ENCODE data around the gene MEIKIN.

Gene MEIKIN, protein sequence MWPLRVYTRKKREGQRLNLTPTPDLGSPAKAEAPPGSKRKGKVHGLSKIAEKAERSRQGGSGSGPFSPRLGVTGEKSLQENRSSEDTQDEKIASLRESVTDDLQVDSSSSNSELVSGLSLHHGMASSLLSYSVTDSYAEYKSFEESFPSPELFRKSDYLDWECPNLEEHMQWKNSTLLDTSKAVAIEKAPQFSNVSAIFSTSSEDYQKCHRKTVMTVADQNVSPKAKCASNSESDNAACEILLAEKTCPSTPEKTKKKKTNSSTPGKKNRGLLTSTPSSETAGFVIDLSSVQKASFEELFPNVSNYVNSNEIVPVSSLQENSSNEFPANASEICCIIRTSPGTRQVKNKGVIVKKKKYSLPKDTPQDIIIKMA

GRCh38 chr5:131945551-131946168, at the start of gene MEIKIN:
Gene MEIKIN (minus strand): TSS chr5:131945663. CDS start chr5:131945505, 158 bp downstream.
- DNase-seq (ENCODE audit: low read depth in 1 of 2, low spot score in 1 of 2): no peak

- DNase-seq (ENCODE audit: low read depth in 1 of 2, low spot score in 1 of 2): no peak
Measured at GRCh38 chr5:131994533-131995226, 49.2 kb upstream of the MEIKIN start.

DNA sequence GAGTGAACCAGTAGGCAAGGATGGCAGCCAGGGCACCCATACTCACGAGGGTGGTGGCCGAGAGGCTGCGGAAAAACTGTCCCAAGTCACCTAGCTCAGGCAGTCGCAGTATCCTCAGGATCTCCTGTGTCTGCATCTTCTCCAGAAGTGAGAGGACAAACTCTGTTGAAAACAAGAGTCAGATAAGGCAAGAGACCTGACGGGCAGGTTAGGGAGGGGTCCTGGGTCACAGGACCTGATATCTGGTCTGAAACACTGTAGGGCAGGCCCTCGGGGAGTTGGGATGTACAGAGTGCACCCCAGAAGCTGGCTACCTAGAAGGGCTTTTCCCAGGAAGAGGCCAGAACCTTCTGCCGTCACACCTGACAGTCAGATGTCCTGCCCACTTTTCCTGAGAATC, 48.6 kb upstream of the MEIKIN start:
- no peak for DNase-seq (ENCODE audit: low read depth in 1 of 2, low spot score in 1 of 2)

GRCh38 chr5:131993676-131994075, 48.2 kb upstream of the MEIKIN start:
- DNase-seq (ENCODE audit: low read depth in 1 of 2, low spot score in 1 of 2): no peak

DNA sequence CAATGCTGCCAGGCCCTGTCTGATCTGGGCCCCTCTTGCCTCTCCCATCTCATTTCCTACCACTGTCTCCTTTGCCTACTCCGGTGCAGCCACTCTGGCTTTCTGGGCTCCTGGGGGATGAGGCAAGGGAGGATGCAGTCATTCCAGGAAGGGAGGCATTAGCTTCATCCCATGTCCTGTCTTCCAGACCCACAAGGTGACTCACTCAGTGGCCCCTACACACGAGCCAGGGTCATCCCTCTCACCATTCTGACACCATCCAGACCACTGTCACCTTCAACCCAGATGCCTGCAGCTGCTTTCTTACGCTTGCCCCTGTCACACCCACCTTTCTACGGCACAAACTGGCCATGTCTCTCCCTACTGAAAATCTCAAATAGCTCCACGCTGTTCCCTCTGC, 46.9 kb upstream of the MEIKIN start:
- DNase-seq (ENCODE audit: low read depth in 1 of 2, low spot score in 1 of 2): no peak

DNA sequence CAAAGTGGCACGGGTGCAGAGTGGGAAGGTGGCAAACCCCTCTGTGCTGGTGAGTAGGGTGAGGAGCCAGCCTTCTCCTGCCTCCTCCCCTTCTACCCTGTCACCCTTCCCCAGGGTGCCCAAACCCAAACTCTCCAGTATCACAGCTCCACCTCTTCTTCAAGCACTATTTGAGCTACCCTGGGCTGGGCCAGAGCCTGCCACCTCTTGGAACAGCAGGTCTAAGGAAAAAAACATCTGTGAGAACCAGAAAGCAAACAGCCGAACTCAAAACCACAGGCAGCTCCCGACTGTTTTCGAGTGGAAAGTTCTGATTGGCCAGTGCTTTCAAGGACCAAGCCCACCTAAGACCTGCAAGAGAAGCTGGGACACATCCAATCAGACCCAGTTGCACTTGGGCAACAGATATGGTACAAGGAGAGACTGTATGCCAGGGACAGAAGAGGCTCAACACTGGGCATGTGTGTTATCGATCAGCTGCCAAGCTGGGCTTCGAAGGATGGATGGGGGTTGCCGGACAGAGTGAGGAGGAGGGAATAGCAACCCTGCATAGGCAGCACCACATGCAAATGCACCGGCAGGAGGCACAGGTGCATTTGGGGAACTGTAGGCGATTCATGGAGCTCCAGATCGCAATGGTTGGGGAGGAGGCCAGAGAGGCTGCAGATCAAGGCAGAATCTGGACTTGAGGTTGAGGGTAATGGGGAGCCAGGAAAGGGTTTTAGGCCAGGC, 46.3 kb upstream of the MEIKIN start:
- DNase-seq (ENCODE audit: low read depth in 1 of 2, low spot score in 1 of 2): no peak

GRCh38 chr5:131990716-131991115, 45.3 kb upstream of the MEIKIN start:
- no peak for DNase-seq (ENCODE audit: low read depth in 1 of 2, low spot score in 1 of 2)

DNA sequence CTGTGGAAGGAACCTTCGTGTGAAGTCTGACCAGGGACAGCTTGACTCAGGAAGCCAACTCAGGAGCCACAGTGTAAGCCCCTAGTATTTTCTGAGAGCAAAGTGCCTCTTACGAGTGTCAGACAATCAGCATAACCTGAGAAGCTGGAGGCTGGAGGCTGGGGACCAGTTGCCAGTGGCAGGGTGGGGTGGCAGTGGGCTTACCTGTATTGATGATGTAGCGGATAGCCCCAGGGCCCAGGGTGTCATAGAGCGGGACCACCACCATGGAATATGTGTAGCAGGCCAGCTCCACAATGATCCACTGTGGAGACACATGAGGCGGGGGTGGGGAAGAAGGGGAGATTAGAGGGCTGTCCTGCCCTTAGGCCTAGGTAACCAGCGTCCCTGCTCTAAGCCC, 43.1 kb upstream of the MEIKIN start:
- DNase-seq (ENCODE audit: low read depth in 1 of 2, low spot score in 1 of 2): no peak

- no peak for DNase-seq (ENCODE audit: low read depth in 1 of 2, low spot score in 1 of 2)
Measured at GRCh38 chr5:131987251-131987650, 41.8 kb upstream of the MEIKIN start.

- no peak for DNase-seq (ENCODE audit: low read depth in 1 of 2, low spot score in 1 of 2)
Measured at GRCh38 chr5:131986161-131986912, 40.9 kb upstream of the MEIKIN start.

DNA sequence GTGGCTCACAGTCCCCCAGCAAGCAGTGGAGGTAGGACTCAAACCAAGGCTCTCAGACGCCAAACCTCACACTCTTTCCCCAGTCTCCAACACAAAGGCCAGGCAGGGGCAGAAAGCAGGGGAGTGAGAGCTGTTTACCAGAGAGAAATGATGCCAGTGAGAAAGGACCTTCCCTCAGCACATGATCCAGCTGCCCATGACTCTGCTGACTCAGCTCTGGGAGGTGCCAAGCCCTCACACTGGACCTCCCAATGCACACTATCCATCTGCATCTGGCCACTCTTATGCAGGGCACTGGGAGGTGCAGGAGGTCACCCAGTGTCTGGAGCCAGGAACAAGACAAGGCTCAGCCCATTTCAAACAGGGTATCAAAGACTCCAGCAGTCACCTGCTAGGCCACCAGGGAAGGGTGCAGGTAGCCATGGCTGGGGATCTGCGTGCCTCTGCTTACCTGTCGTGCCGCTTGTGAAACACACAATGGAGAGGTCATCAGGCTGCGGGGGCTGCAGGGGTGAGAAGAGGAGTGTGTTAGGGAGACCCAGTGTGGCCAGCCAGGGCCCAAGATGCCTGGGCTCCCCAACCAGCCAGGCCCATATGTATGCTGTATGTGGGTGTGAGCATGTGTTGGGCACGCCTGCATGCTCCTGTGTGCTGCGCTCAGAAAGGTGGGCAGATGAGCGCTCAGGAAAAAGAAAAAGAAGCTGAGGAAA, 39.6 kb upstream of the MEIKIN start:
- no peak for DNase-seq (ENCODE audit: low read depth in 1 of 2, low spot score in 1 of 2)

DNA sequence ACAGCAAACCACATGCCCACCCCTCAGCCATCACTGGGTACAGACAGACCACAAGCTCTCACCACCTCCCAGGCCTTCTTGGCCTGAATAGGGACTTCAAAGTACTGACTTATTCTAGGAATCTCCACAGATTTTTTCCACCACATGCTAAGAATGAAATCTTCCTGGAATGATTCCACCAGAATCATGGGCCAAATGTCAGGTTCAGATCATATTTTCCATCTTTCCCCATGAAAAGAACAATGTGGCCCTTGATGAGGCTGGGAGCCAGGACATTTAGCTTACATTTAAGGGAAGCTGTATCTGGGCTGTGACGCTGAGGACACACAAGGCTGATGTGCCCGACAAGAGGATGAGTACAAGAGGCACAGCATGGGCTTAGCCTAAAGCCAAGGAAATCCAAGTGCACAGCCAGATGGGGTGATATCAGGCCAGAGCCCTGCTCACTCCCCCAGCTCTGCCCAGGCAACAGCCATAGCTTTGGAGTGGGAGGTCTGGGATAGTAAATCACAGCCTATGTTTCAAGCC, 37.8 kb upstream of the MEIKIN start:
- no peak for DNase-seq (ENCODE audit: low read depth in 1 of 2, low spot score in 1 of 2)

DNA sequence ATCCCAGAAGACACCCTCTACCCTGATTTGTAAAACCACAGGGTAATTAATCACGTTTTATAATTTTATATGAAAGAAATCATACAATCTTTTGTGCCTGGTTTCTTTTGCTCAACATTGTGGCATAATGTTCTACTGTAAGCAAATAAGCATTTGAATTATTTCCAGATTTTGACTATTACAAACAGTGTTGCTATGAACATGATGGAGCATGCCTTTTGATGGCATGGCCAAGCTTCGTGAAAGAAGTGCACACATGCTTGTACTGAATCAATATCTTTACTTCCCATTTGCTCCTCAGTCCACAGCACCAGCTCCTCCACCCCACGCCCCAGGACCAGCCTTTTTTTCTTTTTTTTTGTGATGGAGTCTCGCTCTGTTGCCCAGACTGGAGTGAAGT, 36.1 kb upstream of the MEIKIN start:
- DNase-seq (ENCODE audit: low read depth in 1 of 2, low spot score in 1 of 2): no peak

DNA sequence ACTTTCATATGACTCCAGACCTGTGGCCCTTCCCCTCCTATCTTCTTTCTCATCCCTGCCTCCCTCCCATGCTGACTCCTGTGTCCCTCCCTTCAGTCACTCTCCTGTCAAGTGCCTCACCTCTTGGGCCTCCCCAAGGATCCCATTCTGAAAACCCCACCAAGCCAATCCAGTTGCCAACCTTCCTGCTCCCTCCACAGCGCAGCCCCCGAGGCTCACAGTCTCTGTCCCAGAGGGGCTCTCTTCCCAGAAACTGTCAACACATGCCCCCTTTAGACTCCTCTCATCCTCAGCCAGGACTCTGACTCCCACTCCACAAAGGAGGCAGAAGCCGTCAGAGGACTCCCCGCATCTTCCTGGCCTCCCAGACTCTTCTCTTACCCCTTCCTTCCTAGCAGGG, 35.2 kb upstream of the MEIKIN start:
- DNase-seq (ENCODE audit: low read depth in 1 of 2, low spot score in 1 of 2): no peak

- DNase-seq (ENCODE audit: low read depth in 1 of 2, low spot score in 1 of 2): no peak
Measured at GRCh38 chr5:131979816-131980215, 34.4 kb upstream of the MEIKIN start.

GRCh38 chr5:131977212-131977604, 31.7 kb upstream of the MEIKIN start:
- DNase-seq (ENCODE audit: low read depth in 1 of 2, low spot score in 1 of 2): no peak

DNA sequence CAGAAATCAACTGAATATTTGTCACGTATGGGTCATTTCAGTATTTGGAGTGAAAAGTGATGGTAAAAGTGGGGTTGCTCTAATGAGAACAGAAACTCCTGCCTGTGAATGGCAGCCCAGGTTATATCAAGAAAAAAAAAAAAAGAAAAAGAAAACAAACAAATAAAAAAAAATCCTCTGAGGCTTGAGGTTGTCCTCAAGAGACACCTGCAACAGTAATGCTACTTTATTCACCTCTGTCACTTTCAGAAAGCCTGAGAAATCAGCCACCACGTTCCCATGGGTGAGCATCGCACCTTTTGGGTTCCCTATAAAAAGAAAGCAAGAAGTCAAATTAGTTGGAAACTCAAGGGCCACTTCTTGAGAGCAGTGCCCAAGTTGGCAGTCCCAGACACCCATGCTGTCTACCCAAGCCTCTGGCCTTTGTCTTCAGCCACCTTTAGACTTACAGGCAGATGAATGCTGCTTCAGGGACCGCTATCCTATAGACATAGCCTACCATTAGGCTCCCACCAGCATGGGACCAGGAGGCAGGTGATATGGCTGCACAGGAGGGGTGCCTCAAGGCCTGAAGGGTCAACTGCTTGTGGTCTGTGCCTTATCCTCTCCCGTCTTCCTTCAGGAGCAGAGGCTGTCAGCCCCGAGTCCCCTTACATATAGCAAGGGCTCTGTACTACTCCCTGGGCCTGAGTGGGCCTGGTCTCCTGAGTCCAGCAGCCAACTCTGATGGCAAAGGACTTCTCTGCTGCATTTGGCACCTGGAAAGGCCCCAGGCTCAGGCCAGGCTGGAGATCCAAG, 31.1 kb upstream of the MEIKIN start:
- DNase-seq (ENCODE audit: low read depth in 1 of 2, low spot score in 1 of 2): no peak

DNA sequence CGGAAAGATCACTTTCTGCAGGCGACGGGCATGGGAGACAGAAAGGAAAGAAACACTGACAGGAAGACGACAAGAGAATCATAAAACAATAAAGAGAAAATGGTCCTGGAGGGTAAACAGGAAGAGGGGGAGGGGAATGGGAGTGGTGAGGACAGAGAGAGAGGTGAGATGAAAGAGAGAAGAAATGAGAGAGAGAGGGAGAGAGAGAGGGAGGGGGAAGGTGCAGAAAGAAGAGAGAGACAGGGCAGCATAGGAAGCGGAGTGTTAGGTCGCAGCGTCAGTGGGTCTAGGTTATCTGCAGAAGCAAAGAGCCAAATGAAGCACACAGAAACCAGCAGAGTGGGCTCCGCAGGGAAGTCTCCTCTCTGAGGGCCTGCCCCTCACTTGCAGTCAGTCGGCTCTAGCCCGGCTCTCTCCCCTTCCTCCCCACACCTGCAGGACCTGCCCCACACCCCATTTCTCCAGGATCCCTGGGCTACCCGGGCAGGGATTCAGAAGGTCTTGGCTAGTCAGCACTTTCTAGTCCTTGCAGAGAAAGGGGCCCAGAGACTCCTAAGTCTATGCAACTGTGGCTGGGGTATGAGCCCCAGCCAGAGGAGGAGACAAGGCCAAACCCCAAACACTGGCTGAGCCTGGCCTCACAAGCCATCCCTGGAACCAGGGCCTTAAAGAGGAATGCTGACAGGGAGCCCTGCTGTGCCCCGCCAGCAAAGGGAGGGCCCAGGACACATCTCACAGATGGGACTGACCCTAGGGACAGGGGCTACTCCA, 29.7 kb upstream of the MEIKIN start:
- no peak for DNase-seq (ENCODE audit: low read depth in 1 of 2, low spot score in 1 of 2)

GRCh38 chr5:131974622-131974955, 29.1 kb upstream of the MEIKIN start:
- DNase-seq (ENCODE audit: low read depth in 1 of 2, low spot score in 1 of 2): no peak
